ENCODE data around the gene SERINC3. TPM values are rescaled to one million over a fixed set of nuclear protein-coding genes. Genes with fewer than 3 reads are reported as not detected.

The SERINC3 gene
- total and polyA plus RNA-seq, 2 donors (not counting 3 experiments of a cell fraction or from before 2014, with no cell fraction given), result 83.7 to 177 TPM

DNA sequence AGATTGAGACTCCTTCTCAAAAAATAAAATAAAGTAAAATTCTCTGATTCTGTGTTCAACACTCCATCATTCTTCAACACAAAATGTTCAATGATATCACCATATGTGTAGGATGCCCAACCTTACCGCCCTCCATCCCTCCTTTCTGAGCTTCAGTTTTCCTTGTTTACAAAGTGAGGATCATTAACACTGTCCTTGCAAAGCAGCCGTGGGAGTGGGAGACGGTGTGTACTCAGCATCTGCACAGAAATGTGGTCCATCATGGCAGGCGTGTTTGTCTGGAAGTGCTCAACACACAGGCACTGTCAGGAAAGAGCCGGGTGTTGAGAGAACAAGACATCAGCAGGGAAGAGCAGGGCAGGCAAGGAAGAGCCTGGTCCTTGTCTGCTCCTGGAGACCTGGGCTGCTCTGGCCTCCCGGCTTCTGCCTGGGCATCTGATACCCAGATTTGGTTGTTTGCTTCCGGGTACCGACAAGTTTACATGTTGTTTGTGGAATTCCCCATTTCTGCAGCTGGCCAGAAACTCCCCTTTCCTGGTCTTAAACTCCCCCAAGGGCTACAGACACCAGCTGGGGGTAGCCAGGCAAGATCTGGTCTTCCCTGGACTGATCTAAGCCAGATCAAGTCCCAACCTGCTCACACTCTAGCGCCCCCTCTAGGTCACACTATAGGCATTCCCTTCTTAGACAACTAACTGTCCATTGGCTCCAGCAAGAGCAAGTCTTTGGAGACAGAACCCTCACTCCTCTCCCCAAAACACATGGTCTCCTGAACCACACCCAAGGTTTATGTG, 72.9 kb downstream of the SERINC3 start:
- POLR2A ChIA-PET, result no interaction called here
- FAIRE-seq, result no peak
- Histone ChIP-seq H3K27me3 (ENCODE audit: control insufficient read depth in 2 of 2, insufficient read depth in 2 of 2, low read length in 2 of 2) (peaks cover 2 to 6% of the 10 kb centered on the region in 2 experiments), H3K36me3 (ENCODE audit: control insufficient read depth in 2 of 2, extremely low read depth in 1 of 2, insufficient read depth in 2 of 2, low read length in 2 of 2) (no peaks in the 10 kb centered on the region), H3K4me1 (ENCODE audit: control insufficient read depth, extremely low read depth, insufficient read depth, low read length) (no peaks in the 10 kb centered on the region), H4K20me1 (replicated peaks; ENCODE audit: control insufficient read depth, extremely low read depth, insufficient read depth, low read length) (no peaks in the 10 kb centered on the region), H3K4me2 (ENCODE audit: insufficient read depth, low read length) (no peak overlapping the region), H3K79me2 (ENCODE audit: control insufficient read depth, insufficient read depth, low read length) (no peaks in the 10 kb centered on the region), H2AFZ (ENCODE audit: low read depth, low read length) (no peak overlapping the region), H3K9ac (replicated peaks; ENCODE audit: extremely low read depth, insufficient read depth, low read length) (no peak overlapping the region), H3K9me3 (replicated peaks; ENCODE audit: control insufficient read depth, insufficient read depth, low read length) (no peaks in the 10 kb centered on the region), H3K27ac (ENCODE audit: insufficient read depth, low read depth, low read length) (no peak overlapping the region), H3K9me1 (replicated peaks; ENCODE audit: control insufficient read depth, extremely low read depth, insufficient read depth, low read length) (no peaks in the 10 kb centered on the region), H3K4me3 (replicated peaks in 1 of 3; ENCODE audit: insufficient read depth in 1 of 3, low read depth in 1 of 3, low read length in 3 of 3) (no peak overlapping the region)
- intact Hi-C loops (cut with micrococcal nuclease), result no loop called here
- no peak for DNase-seq (ENCODE audit: low read depth, low spot score)
- no TSS peak for BruUV-seq (replicated peaks)
- TF ChIP-seq, protein P1, sequence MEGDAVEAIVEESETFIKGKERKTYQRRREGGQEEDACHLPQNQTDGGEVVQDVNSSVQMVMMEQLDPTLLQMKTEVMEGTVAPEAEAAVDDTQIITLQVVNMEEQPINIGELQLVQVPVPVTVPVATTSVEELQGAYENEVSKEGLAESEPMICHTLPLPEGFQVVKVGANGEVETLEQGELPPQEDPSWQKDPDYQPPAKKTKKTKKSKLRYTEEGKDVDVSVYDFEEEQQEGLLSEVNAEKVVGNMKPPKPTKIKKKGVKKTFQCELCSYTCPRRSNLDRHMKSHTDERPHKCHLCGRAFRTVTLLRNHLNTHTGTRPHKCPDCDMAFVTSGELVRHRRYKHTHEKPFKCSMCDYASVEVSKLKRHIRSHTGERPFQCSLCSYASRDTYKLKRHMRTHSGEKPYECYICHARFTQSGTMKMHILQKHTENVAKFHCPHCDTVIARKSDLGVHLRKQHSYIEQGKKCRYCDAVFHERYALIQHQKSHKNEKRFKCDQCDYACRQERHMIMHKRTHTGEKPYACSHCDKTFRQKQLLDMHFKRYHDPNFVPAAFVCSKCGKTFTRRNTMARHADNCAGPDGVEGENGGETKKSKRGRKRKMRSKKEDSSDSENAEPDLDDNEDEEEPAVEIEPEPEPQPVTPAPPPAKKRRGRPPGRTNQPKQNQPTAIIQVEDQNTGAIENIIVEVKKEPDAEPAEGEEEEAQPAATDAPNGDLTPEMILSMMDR (IDR thresholded peaks at IDR 0.05; ENCODE audit: extremely low read depth in 1 of 2, insufficient read depth in 1 of 2, low read depth in 1 of 2, low read length in 2 of 2), result peak; percentile 15 to 26
- TF ChIP-seq, protein P2, sequence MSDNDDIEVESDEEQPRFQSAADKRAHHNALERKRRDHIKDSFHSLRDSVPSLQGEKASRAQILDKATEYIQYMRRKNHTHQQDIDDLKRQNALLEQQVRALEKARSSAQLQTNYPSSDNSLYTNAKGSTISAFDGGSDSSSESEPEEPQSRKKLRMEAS (IDR thresholded peaks at IDR 0.05; ENCODE audit: insufficient read depth, insufficient read length), result no peak
- CTCF ChIA-PET, result no interaction called here
- dilution Hi-C loops (cut with MboI; ENCODE audit: extremely low pct_ligation_motif_present, low sequenced_read_pairs), result no loop called here

DNA sequence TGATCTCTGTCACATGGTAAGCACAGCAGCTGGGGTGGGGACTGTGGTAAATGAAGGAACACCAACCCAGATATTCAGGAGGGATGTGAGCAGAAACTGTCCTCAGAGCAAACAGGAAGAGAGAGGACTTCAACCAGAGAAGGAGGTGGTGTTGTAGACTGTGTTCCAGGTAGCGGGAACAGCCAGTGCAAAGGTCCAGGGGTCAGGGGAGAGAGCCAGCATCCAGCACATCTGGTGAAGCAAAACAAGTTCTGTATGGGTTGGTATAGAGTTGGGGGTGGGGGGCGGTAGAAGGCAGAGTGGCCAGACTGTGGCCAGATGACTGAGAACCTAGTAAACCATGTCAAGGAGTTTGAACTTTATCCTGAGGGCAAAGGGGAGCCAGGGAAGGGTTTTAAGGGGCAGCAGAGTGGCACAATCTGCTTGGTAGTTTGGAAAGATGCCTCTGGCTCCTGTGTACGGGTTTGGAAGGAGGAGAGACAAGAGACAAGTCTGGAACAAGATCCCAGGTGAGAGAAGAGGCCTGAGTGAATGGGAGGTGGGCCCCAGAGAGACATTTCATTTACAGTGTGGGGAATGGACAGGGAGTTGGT, 73.9 kb downstream of the SERINC3 start:
- Histone ChIP-seq H3K4me1 (ENCODE audit: control insufficient read depth, extremely low read depth, insufficient read depth, low read length) (no peaks in the 10 kb centered on the region), H3K9me3 (replicated peaks; ENCODE audit: control insufficient read depth, insufficient read depth, low read length) (no peaks in the 10 kb centered on the region), H3K27me3 (ENCODE audit: control insufficient read depth in 2 of 2, insufficient read depth in 2 of 2, low read length in 2 of 2) (peaks cover 2 to 6% of the 10 kb centered on the region in 2 experiments), H3K4me2 (ENCODE audit: insufficient read depth, low read length) (no peak overlapping the region), H3K9me1 (replicated peaks; ENCODE audit: control insufficient read depth, extremely low read depth, insufficient read depth, low read length) (no peaks in the 10 kb centered on the region), H3K36me3 (ENCODE audit: control insufficient read depth in 2 of 2, extremely low read depth in 1 of 2, insufficient read depth in 2 of 2, low read length in 2 of 2) (no peaks in the 10 kb centered on the region), H2AFZ (ENCODE audit: low read depth, low read length) (no peak overlapping the region), H3K4me3 (replicated peaks in 1 of 3; ENCODE audit: insufficient read depth in 1 of 3, low read depth in 1 of 3, low read length in 3 of 3) (no peak overlapping the region), H4K20me1 (replicated peaks; ENCODE audit: control insufficient read depth, extremely low read depth, insufficient read depth, low read length) (no peaks in the 10 kb centered on the region), H3K79me2 (ENCODE audit: control insufficient read depth, insufficient read depth, low read length) (no peaks in the 10 kb centered on the region), H3K9ac (replicated peaks; ENCODE audit: extremely low read depth, insufficient read depth, low read length) (no peak overlapping the region), H3K27ac (ENCODE audit: insufficient read depth, low read depth, low read length) (no peak overlapping the region)
- ChIA-PET POLR2A (no interaction called here), CTCF (no interaction called here)
- no TSS peak for BruUV-seq (replicated peaks)
- no peak for DNase-seq (ENCODE audit: low read depth, low spot score)
- dilution Hi-C loops (cut with MboI; ENCODE audit: extremely low pct_ligation_motif_present, low sequenced_read_pairs), result no loop called here
- TF ChIP-seq GATA2 (IDR thresholded peaks at IDR 0.05; ENCODE audit: insufficient read depth, insufficient read length, low read depth, low read length) (no peak), MYC (IDR thresholded peaks at IDR 0.05; ENCODE audit: low read depth, low read length) (no peak), POLR2A (IDR thresholded peaks at IDR 0.05; ENCODE audit: low read depth, low read length) (no peak), EZH2 (IDR thresholded peaks at IDR 0.05; ENCODE audit: borderline replicate concordance, low read depth, low read length, severe bottlenecking) (no peak), FOS (IDR thresholded peaks at IDR 0.05; ENCODE audit: borderline replicate concordance, insufficient read depth, low read length) (no peak), POLR2AphosphoS5 (IDR thresholded peaks at IDR 0.05; ENCODE audit: insufficient read depth, low read depth, low read length) (no peak), JUN (IDR thresholded peaks at IDR 0.05; ENCODE audit: borderline replicate concordance, insufficient read depth, insufficient read length, low read depth) (no peak)
- TF ChIP-seq, protein P2 (IDR thresholded peaks at IDR 0.05; ENCODE audit: insufficient read depth, insufficient read length), result no peak
- TF ChIP-seq, protein P1 (IDR thresholded peaks at IDR 0.05; ENCODE audit: extremely low read depth in 1 of 2, insufficient read depth in 1 of 2, low read depth in 1 of 2, low read length in 2 of 2), result no peak
- FAIRE-seq, result no peak
- intact Hi-C loops (cut with micrococcal nuclease), result no loop called here

All from endothelial cell of umbilical vein (primary cell).